COLO668 (cell line): Measurements from ENCODE around the gene ZDHHC12.

ENCODE experiments used
- DNase-seq: peaks from one replicate; lab custom pipeline; 2025; ENCODE audit not compliant: unreplicated experiment; lab: John Stamatoyannopoulos, UW

ZDHHC12 gene, protein sequence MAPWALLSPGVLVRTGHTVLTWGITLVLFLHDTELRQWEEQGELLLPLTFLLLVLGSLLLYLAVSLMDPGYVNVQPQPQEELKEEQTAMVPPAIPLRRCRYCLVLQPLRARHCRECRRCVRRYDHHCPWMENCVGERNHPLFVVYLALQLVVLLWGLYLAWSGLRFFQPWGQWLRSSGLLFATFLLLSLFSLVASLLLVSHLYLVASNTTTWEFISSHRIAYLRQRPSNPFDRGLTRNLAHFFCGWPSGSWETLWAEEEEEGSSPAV

DNA sequence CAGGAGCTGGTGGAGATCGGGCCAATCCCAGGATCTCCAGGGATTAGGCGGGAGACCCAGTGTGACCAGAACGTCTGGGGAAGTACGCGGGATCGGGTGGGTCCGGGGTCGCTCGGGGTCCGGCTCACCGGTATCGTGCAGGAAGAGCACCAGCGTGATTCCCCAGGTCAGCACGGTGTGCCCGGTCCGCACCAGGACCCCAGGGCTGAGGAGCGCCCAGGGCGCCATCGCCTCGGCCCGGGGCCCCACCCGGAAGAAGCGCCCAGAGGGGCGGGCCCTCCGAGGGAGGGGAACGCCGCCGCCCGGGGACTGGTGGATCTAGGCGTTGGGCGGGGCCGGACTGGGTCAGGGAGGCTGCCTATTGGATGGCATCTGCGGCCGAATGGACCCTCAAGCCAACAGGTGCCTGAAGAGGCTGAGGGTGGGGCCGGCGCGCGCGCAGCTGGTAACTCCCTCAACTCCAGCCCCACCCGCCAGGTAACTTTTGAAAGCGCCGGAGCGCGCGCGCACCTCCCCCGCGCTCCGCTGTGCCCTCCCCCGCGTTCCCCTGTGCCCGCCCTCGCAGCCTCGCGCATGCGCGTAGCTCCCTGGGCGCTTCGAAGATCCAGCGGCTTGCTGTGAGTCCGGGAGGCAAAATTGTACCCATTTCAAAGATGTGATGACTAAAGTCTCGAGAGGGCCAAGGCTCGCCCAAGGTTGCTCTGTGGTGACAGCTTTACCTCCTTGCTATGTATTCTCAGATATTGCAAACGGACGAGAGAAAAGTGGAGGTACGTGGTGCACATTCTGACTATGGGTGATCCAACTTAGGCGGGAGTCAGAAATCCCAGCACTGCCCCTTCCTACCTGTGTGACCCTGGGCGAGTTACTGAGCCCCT is at the start of gene ZDHHC12:
Gene ZDHHC12, minus strand, starts transcription at position 262 of the 878 bp plus-strand sequence. Its CDS starts 34 bp downstream, at position 228.
- DNase-seq = peak; percentile 99

GRCh38 chr9:128773049-128773448 is 49.1 kb upstream of the ZDHHC12 start:
- no peak for DNase-seq

DNA sequence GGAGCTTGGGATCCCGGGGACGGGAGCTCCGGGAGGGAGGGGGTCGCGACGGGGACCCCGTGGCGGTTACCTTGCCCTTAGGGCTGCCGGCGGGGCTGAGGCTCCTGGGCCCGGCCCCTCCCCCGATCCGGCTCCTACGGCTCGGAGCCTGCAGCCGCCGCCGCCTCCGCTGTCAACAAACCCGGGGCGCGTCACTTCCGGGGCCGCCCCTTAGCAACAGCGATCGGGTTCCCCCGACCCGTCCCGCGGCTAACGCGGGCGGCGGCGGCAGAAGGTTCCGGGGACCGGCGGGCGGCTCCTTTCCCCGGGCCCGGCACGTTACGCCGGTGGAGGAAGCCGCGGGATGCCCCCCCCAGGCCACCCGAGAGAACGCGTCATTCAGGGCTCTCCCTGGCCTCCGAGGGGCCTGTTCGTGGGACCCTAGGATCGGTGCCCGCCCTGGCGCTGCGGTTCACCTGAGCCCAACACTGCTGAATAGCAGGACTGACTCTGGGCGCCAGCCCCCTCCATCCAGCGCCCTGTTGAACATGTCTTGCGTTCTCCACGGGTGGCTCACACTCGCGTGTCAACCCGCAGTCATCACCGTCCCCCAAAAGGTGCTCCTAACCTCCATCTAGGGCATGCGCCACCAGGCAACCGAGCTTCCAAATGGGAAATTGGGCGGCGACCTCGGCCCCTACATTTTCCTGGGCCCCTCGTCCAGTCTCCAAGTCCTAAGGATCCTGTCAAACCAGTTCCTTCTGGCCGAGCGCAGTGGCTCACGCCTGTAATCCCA is 48.0 kb upstream of the ZDHHC12 start, which contains the start of gene ZER1:
Gene ZER1, minus strand, starts transcription at position 183 of the 775 bp plus-strand sequence. CDS start 16,362 bp downstream, outside the sequence.
- DNase-seq = peak; percentile 96

DNA sequence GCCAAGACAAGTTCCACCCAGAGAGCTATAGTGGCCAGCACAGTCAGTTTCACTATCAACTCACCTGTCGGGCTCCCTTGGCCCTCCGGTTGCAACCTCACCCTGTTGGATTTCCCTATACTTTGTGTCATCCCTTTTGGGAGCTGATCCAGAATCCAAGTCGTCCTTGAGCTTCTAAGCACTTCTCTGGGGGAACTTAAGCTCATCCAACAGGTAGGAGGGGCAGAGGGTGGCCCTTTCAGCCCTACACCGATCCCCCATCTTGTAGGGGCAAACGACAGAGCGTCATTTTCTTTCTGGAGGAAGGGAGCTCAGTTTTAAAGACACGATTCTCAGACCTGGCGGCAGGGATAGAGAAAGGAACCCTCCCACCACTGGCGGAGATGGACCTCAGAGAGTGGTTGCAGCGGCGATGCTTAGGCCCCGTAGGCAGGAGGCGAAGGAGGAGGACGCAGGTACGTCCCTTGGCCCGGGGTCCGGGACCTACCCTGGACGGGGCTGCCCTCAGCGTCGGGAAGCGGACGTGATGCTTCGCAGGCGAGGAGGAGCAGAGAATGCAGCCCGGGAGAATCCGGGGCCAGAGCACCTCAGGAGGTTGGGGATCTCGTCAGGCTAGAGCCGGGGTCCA is 47.3 kb upstream of the ZDHHC12 start:
- peak; percentile 46 for DNase-seq

- DNase-seq = no peak
Measured at GRCh38 chr9:128770286-128771030, 46.5 kb upstream of the ZDHHC12 start.

DNA sequence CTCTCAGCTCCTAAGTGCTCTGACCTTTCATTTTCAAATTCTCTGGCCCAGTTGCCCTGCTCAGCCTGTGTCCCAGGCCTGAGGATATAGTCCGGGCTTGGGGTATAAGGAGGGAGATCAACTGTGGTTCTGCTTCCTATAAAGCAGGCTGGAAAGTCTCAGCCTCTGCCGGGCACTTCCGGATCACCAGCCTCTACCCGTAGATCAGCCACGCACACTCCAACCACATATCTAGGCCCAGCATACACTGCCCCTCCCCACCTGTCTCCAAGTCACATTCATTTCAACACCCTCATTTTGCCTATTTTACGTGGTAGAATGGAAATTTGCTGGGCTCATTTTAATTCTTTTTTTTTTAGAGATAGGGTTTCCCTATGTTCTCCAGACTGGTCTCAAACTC is 44.7 kb upstream of the ZDHHC12 start:
- no peak for DNase-seq

- no peak for DNase-seq
Measured at GRCh38 chr9:128765499-128765898, 41.6 kb upstream of the ZDHHC12 start.

DNA sequence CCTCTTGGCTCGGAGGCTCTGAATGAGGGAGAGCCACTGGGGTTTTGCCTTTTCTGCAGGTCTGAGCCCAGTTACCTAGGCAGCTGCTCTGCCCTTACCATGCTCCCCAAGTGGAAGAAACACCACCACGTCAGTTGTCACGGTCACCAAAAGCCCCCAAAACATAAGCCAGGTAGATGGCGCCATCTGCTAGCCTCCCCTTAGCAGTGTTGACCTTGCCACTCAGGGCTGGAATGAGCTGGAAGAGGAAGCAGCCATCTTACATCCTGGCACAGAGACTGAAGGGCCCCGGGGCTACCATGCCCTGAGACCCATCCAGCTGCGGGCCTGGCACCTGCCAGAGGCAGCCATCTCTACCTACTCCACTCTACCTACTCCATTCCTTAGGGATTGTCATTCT is 40.4 kb upstream of the ZDHHC12 start:
- no peak for DNase-seq

GRCh38 chr9:128762671-128763449 is 38.9 kb upstream of the ZDHHC12 start:
- no peak for DNase-seq

- DNase-seq = no peak
Measured at GRCh38 chr9:128757602-128758001, 33.7 kb upstream of the ZDHHC12 start.

DNA sequence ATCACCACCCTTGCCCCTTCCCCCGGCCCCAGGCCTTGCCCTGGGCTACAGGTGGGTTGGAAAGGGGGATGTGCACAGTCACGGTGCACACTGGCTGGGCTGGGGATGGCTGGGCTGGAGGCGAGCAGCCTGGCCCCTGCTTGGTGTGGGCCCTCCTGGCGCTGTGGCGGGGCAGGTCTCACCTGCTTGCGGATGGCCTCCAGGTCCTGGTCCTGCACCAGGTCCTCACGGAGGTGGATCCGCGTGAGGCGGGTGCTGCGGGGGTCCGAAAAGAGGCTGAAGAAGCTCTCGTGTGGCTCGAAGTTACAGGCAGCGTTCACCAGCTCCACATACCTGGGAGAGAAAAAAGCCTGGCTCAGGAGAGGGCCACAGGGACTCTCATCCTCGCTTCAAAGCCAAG is 29.7 kb upstream of the ZDHHC12 start:
- no peak for DNase-seq

DNA sequence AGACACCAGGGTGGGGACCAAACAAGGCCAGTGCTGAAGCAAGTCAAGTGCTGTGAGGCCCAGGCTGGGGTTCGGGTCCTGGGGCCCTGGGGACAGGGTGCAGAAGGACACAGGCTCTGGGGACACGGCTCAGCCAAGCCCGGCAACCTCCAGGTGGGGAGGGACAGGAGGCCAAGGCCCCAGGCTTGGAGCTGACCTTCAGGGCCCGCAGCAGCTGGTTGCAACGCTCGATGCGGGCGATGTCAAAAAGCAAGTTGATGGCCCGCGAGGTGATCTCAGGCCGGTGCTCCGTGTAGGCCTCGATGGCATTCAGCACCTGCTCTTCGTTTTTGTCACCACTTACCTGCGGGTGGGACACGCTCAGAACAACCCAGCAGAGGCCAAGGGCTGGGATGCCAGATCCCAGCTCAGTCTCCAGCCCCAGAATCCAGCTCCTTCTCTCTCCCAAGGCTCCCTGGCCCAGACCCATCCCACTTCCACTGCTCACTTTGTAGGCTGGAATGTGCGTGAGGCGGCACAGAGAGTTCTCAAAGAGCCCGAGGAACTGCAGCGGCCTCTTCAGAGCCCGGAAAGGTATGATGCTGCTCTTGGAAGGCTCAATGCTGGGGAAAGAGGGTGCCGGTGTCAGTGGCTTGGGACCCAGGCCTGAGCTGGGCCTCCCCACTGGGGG is 27.1 kb upstream of the ZDHHC12 start:
- no peak for DNase-seq

GRCh38 chr9:128747241-128747640 is 23.3 kb upstream of the ZDHHC12 start:
- no peak for DNase-seq

DNA sequence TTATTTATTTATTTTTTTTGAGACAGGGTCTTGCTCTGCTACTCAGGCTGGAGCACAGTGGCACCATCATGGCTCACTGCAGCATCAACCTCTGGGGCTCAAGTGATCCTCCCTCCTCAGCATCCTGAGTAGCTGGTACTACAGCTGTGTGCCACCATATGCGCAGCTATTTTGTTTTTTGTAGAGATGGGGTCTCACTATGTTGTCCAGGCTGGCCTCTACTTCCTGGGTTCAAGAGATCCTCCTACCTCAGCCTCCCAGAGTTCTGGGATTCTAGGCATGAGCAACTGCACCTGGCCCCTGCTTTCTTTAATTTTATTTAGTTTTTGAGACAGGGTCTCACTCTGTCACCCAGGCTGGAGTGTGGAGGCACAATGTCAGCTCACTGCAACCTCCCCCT is 19.5 kb upstream of the ZDHHC12 start:
- no peak for DNase-seq

GRCh38 chr9:128742401-128742800 is 18.5 kb upstream of the ZDHHC12 start:
- DNase-seq = no peak

GRCh38 chr9:128735373-128735772 is 11.4 kb upstream of the ZDHHC12 start:
- DNase-seq = peak; percentile 55

DNA sequence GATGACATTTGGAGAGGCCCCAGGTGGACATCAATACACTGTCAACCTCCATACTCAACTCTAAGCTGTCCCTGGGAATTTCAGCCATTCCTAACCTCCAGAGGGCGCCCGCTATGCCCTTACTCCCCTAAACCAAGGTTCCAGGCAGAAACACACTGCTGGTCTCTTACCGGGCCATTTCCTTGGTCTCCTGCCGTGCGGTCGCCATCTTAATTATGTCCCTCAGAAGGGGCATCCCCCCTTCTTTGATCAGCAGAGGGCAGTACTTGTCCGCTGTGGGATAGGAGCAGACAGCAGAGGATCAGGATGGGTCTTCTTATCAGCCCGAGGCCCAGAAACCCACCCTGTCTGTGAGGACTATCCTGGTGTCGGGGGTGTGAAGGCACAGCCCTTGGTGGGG is 9.3 kb upstream of the ZDHHC12 start:
- DNase-seq = peak; percentile 79

- DNase-seq = no peak
Measured at GRCh38 chr9:128732576-128732975, 8.6 kb upstream of the ZDHHC12 start.

DNA sequence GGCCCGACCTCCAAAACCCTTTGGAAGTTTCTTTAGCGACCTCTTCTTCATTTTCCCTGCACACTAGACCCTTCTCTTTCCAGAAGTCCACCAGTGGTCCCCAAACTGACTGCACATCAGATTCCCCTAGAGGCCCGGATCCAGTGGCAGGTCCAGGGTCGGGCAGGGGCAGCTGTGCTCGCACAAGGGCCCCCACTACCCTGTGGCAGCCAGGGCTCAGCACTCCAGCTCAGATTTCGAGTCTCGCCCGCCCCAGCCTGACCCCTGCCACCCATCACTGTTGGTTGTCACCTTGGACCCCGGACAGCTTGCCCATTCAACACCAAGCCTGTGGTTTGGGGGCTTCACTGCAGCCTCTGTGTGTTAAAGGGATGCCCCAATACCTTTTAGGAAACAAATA is 7.8 kb upstream of the ZDHHC12 start:
- DNase-seq = no peak
